ENCODE results near the gene SRMS.

- no peak for TF ChIP-seq CTCF (IDR thresholded peaks at IDR 0.05 in 4 of 5, conservative IDR thresholded peaks at IDR 0.05 in 1 of 5)
- no peak for TF ChIP-seq POLR2A (IDR thresholded peaks at IDR 0.05)
Measured at GRCh38 chr20:63551068-63551467, 3.5 kb upstream of the SRMS start.

Measured in gastrocnemius medialis (tissue), 4 donors.